Measurements from ENCODE around the gene TAF8.

Gene TAF8

DNA sequence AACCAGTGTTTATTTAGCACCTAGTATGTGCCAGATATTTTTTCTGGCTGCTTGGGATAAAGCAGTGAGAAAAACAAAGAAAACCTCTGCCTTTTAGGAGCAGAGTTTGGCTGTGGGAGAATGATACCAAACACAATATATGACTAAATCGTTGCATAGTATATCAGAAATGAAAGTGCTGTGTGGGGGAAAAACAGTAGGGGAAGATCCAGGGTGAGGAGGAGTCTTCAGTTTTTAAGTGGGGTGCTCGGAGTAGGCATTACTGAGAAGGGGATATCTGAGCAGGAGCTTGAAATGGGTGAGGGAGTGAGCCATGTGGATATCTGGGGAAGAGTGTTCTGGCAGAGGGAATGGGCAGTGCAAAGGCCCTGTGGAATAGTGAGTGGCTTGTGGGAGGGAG, 23.0 kb downstream of the TAF8 start:
- H3K36me3 ChIP-seq (ENCODE audit: insufficient read depth), result no peaks in the 10 kb centered on the region
- no peaks in the 10 kb centered on the region for H4K20me1 ChIP-seq (ENCODE audit: insufficient read depth)
- no peaks in the 10 kb centered on the region for H3K79me2 ChIP-seq (ENCODE audit: insufficient read depth, low read depth)

GRCh38 chr6:42075159-42075838, 25.0 kb downstream of the TAF8 start:
- Histone ChIP-seq H3K4me3 (IDR thresholded peaks at IDR 0.05; ENCODE audit: insufficient read depth, low read depth, low read length) (no peak overlapping the region), H3K9ac (no peak overlapping the region), H4K20me1 (ENCODE audit: insufficient read depth) (no peaks in the 10 kb centered on the region), H3K79me2 (ENCODE audit: insufficient read depth, low read depth) (no peaks in the 10 kb centered on the region), H3K27me3 (ENCODE audit: insufficient read depth, low read depth) (no peaks in the 10 kb centered on the region), H3K36me3 (ENCODE audit: insufficient read depth) (no peaks in the 10 kb centered on the region), H2AFZ (ENCODE audit: low read depth) (no peak overlapping the region), H3K4me2 (no peak overlapping the region), H3K4me1 (ENCODE audit: low read depth, poor library complexity, severe bottlenecking) (no peaks in the 10 kb centered on the region), H3K27ac (no peak overlapping the region)
- TF ChIP-seq, protein P1, sequence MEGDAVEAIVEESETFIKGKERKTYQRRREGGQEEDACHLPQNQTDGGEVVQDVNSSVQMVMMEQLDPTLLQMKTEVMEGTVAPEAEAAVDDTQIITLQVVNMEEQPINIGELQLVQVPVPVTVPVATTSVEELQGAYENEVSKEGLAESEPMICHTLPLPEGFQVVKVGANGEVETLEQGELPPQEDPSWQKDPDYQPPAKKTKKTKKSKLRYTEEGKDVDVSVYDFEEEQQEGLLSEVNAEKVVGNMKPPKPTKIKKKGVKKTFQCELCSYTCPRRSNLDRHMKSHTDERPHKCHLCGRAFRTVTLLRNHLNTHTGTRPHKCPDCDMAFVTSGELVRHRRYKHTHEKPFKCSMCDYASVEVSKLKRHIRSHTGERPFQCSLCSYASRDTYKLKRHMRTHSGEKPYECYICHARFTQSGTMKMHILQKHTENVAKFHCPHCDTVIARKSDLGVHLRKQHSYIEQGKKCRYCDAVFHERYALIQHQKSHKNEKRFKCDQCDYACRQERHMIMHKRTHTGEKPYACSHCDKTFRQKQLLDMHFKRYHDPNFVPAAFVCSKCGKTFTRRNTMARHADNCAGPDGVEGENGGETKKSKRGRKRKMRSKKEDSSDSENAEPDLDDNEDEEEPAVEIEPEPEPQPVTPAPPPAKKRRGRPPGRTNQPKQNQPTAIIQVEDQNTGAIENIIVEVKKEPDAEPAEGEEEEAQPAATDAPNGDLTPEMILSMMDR (conservative IDR thresholded peaks at IDR 0.05; ENCODE audit: low read depth, low read length), result peak; percentile 86

More for the DNA sequence above, 23.0 kb downstream of the TAF8 start:
- no peak overlapping the region for H3K27ac ChIP-seq
- H3K4me3 ChIP-seq (IDR thresholded peaks at IDR 0.05; ENCODE audit: insufficient read depth, low read depth, low read length), result no peak overlapping the region
- H3K4me2 ChIP-seq, result no peak overlapping the region
- no peaks in the 10 kb centered on the region for H3K4me1 ChIP-seq (ENCODE audit: low read depth, poor library complexity, severe bottlenecking)
- H3K9ac ChIP-seq, result no peak overlapping the region
- no peaks in the 10 kb centered on the region for H3K27me3 ChIP-seq (ENCODE audit: insufficient read depth, low read depth)
- H2AFZ ChIP-seq (ENCODE audit: low read depth), result no peak overlapping the region
- TF ChIP-seq, protein P1 (conservative IDR thresholded peaks at IDR 0.05; ENCODE audit: low read depth, low read length), result no peak

DNA sequence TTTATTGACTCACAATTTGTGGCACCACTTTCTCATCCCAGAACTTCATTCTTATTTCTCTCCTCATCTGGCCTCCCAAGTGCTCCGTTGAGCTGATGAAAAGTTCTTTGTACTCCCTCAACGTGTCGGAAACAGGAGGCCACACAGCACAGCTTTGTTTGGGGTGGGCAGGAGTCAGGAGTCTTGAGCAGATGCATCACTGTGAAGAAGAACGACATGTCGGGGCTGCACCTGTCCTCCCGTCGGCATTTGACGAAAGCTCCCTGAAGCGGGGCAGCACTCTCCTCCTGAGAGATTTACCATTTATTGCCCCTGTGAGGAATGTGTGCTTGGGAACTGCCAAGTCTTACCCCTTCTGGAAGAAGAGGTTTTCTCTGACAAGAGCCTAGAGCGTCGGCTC, 28.1 kb downstream of the TAF8 start:
- TF ChIP-seq, protein P1 (conservative IDR thresholded peaks at IDR 0.05; ENCODE audit: low read depth, low read length), result no peak
- Histone ChIP-seq H4K20me1 (ENCODE audit: insufficient read depth) (no peaks in the 10 kb centered on the region), H3K36me3 (ENCODE audit: insufficient read depth) (no peaks in the 10 kb centered on the region), H3K79me2 (ENCODE audit: insufficient read depth, low read depth) (no peaks in the 10 kb centered on the region), H2AFZ (ENCODE audit: low read depth) (no peak overlapping the region), H3K27ac (no peak overlapping the region), H3K4me2 (no peak overlapping the region), H3K9ac (no peak overlapping the region), H3K4me1 (ENCODE audit: low read depth, poor library complexity, severe bottlenecking) (peaks cover 16% of the 10 kb centered on the region), H3K27me3 (ENCODE audit: insufficient read depth, low read depth) (no peaks in the 10 kb centered on the region), H3K4me3 (IDR thresholded peaks at IDR 0.05; ENCODE audit: insufficient read depth, low read depth, low read length) (no peak overlapping the region)

DNA sequence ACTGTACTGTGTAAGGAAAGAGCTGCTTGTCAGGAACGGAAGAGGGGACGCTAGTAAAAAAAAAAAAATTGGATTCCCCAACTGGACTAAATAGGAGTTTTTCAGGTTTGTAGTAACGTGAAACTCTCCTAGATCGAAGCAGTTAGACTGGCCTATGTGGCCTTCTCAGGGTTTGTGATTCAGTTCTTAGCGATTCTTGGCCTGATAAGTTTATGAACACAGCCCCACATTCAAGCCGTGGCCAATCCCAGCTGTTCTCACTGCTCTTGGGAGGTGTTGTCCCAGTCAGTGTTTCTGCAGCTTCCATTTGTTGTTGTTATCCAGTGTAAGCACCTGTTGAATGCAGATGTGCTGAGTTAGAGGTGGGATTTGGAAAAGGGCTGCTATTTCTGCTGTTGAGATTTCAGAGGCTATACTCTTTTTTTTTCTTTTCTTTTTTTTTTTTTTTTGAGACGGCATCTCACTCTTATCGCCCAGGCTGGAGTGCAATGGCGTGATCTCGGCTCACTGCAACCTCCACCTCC, 29.7 kb downstream of the TAF8 start:
- Histone ChIP-seq H3K27me3 (ENCODE audit: insufficient read depth, low read depth) (no peaks in the 10 kb centered on the region), H3K27ac (no peak overlapping the region), H3K9ac (no peak overlapping the region), H3K4me2 (no peak overlapping the region), H3K36me3 (ENCODE audit: insufficient read depth) (no peaks in the 10 kb centered on the region), H2AFZ (ENCODE audit: low read depth) (no peak overlapping the region), H3K79me2 (ENCODE audit: insufficient read depth, low read depth) (no peaks in the 10 kb centered on the region), H4K20me1 (ENCODE audit: insufficient read depth) (no peaks in the 10 kb centered on the region), H3K4me1 (ENCODE audit: low read depth, poor library complexity, severe bottlenecking) (peaks cover 19% of the 10 kb centered on the region), H3K4me3 (IDR thresholded peaks at IDR 0.05; ENCODE audit: insufficient read depth, low read depth, low read length) (no peak overlapping the region)
- TF ChIP-seq, protein P1 (conservative IDR thresholded peaks at IDR 0.05; ENCODE audit: low read depth, low read length), result no peak
